Measurements from ENCODE around the gene GPX3. TPM values are rescaled to one million over a fixed set of nuclear protein-coding genes. Genes with fewer than 3 reads are reported as not detected.

Gene GPX3
- total RNA-seq, 1 donor from 2014 or later: 102 TPM

DNA sequence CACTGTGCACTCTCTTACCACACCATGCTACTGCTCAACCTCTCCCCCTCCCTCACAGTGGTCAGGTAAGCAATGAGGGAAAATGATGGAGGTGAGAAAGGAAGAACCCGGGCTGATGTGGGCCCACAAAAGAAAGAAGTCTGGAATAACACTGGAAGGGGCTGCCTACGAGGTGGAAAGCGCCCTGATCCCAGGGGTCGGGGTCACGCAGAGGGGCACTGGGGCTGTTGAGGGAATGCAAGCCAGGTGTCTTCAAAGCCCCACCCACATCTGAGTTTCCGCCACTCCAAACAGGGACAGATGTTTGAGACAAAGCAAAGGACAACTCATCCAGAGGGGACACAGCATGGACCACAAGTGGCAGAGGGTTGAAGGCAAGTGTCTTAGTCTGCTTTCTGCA is 56.2 kb downstream of the GPX3 start:
- DNase-seq (ENCODE audit: low read depth): no peak

DNA sequence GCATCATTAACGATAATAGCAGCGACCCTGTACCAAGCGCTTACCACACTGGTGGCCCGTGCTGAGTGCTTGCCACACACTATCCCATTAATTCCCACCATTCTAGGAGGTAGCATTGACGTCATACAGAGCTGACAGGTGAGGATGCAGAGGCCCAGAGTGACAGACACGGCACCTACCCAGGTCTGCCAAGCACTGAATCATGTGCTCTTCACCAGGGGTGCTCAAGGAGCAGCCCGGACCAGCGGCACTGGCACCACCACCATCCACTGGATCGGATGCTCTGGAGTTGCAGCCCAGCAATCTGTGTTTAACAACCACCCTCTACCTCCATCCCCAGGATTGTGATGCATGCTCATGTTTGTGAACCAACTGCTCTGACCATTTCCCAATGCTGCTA is 57.0 kb downstream of the GPX3 start:
- no peak for DNase-seq (ENCODE audit: low read depth)

DNA sequence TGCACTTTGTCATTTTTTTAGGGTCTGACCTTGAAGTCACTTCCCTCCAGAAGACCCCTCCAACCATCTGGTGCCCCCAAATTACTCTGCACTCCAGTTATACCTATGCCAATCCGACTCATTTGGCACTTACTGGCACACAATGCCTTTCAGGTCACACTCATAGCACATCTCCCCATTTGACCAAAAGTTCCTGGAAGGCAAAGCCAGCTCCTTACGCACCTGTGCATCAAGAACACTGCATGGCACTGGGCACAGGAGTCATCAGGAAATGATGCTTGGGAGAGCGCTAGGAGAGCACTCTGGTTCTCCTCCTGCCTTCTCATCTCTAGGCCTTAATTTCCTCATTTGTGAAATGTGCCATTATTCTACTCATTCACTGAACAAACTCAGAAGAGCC is 57.6 kb downstream of the GPX3 start:
- no peak for DNase-seq (ENCODE audit: low read depth)

Other genes starting within 250 kb of the GPX3 start
- gene SMIM3, start 241.8 kb upstream of the GPX3 start, total RNA-seq: 32.4 and 39.4 TPM in 2 replicates
- gene IRGM, start 174.1 kb upstream of the GPX3 start, total RNA-seq: not detected in 2 replicates
- gene ZNF300, start 115.6 kb upstream of the GPX3 start, total RNA-seq: 7.1 and 11.7 TPM in 2 replicates
- 402 and 506 TPM in 2 replicates for gene TNIP1, start 60.4 kb downstream of the GPX3 start, total RNA-seq
- 154 and 221 TPM in 2 replicates for gene ANXA6, start 137.2 kb downstream of the GPX3 start, total RNA-seq
- gene CCDC69, start 203.5 kb downstream of the GPX3 start, total RNA-seq: 1.1 and 1.6 TPM in 2 replicates
- 17.4 and 17.9 TPM in 2 replicates for gene GM2A, start 232.6 kb downstream of the GPX3 start, total RNA-seq

Measured in renal cortical epithelial cell (primary cell).